AG09309 (cell line): ENCODE data around the gene KRTAP10-8.
"Not testable (repeated sequence)": the region's sequence is repeated elsewhere in the genome, so short reads cannot be mapped to it uniquely, and the experiment has no call there.

ENCODE experiments used
- DNase-seq: peaks from one replicate; pipeline ENCODE4 v3.0.0-alpha.2; 2010; ENCODE audit warnings: low read depth
- H3K4me3 ChIP-seq: 2 replicates; pipeline ENCODE4 v1.5.1; 2011; ENCODE audit warnings: mild to moderate bottlenecking, low read depth, low read length, moderate library complexity; ENCODE audit not compliant: control insufficient read depth
- TF ChIP-seq, protein P1 (sequence below): IDR thresholded peaks from 2 replicates; pipeline ENCODE4 v1.5.1; 2011; ENCODE audit warnings: mild to moderate bottlenecking, low read depth, low read length, inconsistent platforms; ENCODE audit not compliant: insufficient read depth, control insufficient read depth; ENCODE audit errors: missing control alignments

KRTAP10-8 gene

GRCh38 chr21:44596068-44596725 lies 15.7 kb upstream of the KRTAP10-8 start:
- TF ChIP-seq, protein P1, sequence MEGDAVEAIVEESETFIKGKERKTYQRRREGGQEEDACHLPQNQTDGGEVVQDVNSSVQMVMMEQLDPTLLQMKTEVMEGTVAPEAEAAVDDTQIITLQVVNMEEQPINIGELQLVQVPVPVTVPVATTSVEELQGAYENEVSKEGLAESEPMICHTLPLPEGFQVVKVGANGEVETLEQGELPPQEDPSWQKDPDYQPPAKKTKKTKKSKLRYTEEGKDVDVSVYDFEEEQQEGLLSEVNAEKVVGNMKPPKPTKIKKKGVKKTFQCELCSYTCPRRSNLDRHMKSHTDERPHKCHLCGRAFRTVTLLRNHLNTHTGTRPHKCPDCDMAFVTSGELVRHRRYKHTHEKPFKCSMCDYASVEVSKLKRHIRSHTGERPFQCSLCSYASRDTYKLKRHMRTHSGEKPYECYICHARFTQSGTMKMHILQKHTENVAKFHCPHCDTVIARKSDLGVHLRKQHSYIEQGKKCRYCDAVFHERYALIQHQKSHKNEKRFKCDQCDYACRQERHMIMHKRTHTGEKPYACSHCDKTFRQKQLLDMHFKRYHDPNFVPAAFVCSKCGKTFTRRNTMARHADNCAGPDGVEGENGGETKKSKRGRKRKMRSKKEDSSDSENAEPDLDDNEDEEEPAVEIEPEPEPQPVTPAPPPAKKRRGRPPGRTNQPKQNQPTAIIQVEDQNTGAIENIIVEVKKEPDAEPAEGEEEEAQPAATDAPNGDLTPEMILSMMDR: no peak
- no peak overlapping the region for H3K4me3 ChIP-seq
- no peak for DNase-seq

GRCh38 chr21:44598061-44598460 lies 13.8 kb upstream of the KRTAP10-8 start:
- TF ChIP-seq, protein P1: no peak
- DNase-seq: no peak
- no peak overlapping the region for H3K4me3 ChIP-seq

GRCh38 chr21:44599264-44600029 lies 12.4 kb upstream of the KRTAP10-8 start:
- DNase-seq: no peak
- no peak overlapping the region for H3K4me3 ChIP-seq
- TF ChIP-seq, protein P1: no peak

DNA sequence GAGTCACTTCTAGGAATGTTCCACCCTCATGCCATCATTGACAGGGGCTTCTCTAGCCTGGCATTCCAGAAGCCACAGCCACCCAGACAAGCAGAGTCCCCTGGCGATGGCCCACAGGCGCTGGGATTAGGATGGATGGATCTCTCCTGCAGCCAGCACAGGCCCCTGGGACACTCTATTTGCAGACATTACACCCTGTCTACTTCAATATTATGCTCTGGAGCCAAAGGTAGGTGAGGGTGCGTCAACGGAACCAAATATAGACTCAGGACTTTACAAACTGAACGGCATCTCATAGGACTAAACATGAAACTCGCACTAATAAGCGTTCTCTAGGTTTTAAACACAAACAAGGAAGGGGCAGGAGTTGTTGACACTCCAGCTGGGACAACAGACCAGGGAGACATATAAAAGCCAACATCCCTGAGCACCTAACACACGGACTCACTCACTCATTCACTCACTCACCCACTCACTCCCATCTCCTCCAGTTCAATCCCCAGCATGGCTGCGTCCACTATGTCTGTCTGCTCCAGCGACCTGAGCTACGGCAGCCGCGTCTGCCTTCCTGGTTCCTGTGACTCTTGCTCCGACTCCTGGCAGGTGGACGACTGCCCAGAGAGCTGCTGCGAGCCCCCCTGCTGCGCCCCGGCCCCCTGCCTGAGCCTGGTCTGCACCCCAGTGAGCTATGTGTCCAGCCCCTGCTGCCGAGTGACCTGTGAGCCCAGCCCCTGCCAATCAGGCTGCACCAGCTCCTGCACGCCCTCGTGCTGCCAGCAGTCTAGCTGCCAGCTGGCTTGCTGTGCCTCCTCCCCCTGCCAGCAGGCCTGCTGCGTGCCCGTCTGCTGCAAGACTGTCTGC lies 11.5 kb upstream of the KRTAP10-8 start, which contains the start of gene KRTAP10-7:
Gene KRTAP10-7 (plus strand): TSS at position 480 of the 861 bp plus-strand sequence. CDS start 25 bp downstream, at position 505.
- not testable (repeated sequence) for H3K4me3 ChIP-seq, DNase-seq

DNA sequence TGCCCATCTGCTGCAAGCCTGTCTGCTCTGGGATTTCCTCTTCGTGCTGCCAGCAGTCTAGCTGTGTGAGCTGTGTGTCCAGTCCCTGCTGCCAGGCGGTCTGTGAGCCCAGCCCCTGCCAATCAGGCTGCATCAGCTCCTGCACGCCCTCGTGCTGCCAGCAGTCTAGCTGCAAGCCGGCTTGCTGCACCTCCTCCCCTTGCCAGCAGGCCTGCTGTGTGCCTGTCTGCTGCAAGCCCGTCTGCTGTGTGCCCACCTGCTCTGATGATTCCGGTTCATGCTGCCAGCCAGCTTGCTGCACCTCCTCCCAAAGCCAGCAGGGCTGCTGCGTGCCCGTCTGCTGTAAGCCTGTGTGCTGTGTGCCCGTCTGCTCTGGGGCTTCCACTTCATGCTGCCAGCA lies 10.8 kb upstream of the KRTAP10-8 start:
- H3K4me3 ChIP-seq, DNase-seq: not testable (repeated sequence)

DNA sequence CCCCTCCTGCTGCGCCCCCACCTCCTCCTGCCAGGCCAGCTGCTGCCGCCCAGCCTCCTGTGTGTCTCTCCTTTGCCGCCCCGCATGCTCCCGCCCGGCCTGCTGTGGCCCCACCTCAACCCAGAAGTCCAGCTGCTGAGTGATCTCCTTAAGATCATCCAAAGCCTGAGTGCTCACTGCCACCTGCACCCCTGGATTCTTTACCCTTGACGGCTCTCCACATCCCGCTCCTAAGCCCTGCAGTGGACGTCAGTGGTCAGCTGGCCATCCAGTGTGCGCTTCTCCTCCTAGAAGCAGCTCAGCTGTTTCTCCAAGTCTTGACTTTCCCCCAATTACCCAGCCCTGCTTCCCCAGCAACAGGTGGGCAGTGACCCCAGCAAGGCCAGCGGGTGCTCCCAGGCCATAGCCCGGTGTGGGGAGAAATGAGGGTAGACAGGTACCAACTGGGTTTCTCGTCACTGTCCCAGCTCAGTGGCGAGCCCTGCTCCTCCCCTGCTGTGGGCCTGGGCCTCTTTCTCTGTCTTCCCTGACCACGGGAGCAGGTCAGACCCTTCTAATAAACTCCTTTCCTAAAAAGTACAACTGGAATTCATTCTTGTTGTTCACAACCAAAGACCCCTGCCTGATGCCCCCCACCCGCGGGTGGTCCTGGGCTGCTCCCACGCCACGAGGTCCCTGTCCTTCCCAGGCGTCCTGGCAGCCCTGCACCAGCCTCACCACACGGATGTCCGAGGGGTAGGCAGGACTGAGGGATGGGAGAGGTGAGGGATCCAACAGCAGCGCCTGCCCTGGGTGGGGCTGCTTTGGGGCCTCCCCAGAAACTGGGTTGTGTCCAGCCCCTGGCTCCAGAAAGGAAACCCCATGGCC lies 10.1 kb upstream of the KRTAP10-8 start:
- DNase-seq: no peak

More for the DNA sequence above, 10.1 kb upstream of the KRTAP10-8 start:
- H3K4me3 ChIP-seq: no peak overlapping the region
- TF ChIP-seq, protein P1: no peak
